Breast epithelium (tissue), 4 donors: Measurements from ENCODE around the gene PSD. TPM values are rescaled to one million over a fixed set of nuclear protein-coding genes. Genes with fewer than 3 reads are reported as not detected.
A peak's percentile ranks its signal among the peaks of the same experiment; 100 is the strongest.

ENCODE experiments used
- DNase-seq, 2 donors: peaks; one replicate each; pipeline ENCODE4 v3.0.0-alpha.2; 2019; ENCODE audit warnings: low spot score in 2 of 2
- H3K27ac ChIP-seq, 2 donors: fragments of 200-600 bp; sonication (generic) in 1 of 2; one replicate each; pipeline ENCODE4 v1.5.1; 2016 to 2019; ENCODE audit warnings: mild to moderate bottlenecking in 1 of 2
- H3K27me3 ChIP-seq, 2 donors: fragments of 200-600 bp; sonication (generic) in 1 of 2; one replicate each; pipeline versions ENCODE4 v1.5.1 to v1.6.0; 2017 to 2019; ENCODE audit warnings: control low read depth in 1 of 2, mild to moderate bottlenecking in 1 of 2
- H3K36me3 ChIP-seq: fragments of 200-600 bp; one replicate; pipeline ENCODE4 v1.5.1; 2019
- H3K4me1 ChIP-seq, 2 donors: fragments of 200-600 bp; sonication (generic); one replicate each; pipeline ENCODE4 v1.5.1; 2016 to 2019; ENCODE audit warnings: control low read depth in 1 of 2
- H3K4me3 ChIP-seq, 3 donors: fragments of 200-600 bp; sonication (generic); 1 replicate in 2 of 3; 2 replicates in 1 of 3; pipeline ENCODE4 v1.5.1; 2016 to 2019; ENCODE audit warnings: mild to moderate bottlenecking in 3 of 3, moderate library complexity in 2 of 3
- H3K9me3 ChIP-seq, 2 donors: fragments of 200-600 bp; sonication (generic) in 1 of 2; one replicate each; pipeline ENCODE4 v1.5.1; 2016 to 2019; ENCODE audit warnings: control low read depth in 1 of 2
- POLR2A ChIP-seq: fragments of 450-650 bp; IDR thresholded peaks from one replicate; pipeline ENCODE4 v1.6.1; 2016; ENCODE audit warnings: antibody characterized with exemption, mild to moderate bottlenecking, moderate library complexity
- POLR2AphosphoS5 ChIP-seq, 3 donors: sonication (generic); formaldehyde crosslinking; IDR thresholded peaks; one replicate each; pipeline ENCODE4 v1.6.1; 2017; ENCODE audit warnings: antibody characterized with exemption in 3 of 3
- intact Hi-C: fragments of 100-400 bp; cut with DNase I; formaldehyde crosslinking; loops from one replicate; pipeline ENCODE4 v1.15.1; 2023; ENCODE audit warnings: low total_unique reads
- total RNA-seq, 3 donors: library from RNA; depleted of rRNA; stranded (reverse); fragments of >200 nt; gene quantifications; one replicate each; pipeline ENCODE4 v1.1.0, GENCODE V29; 2016
- TF ChIP-seq, protein P1 (sequence below), 3 donors: fragments of 450-650 bp; IDR thresholded peaks; one replicate each; pipeline ENCODE4 v1.5.1; 2016 to 2017; ENCODE audit warnings: antibody characterized with exemption in 3 of 3, mild to moderate bottlenecking in 3 of 3, moderate library complexity in 3 of 3

Gene PSD
- total RNA-seq, 3 donors from 2014 or later: 0.96 to 13.4 (median 6.3) TPM

DNA sequence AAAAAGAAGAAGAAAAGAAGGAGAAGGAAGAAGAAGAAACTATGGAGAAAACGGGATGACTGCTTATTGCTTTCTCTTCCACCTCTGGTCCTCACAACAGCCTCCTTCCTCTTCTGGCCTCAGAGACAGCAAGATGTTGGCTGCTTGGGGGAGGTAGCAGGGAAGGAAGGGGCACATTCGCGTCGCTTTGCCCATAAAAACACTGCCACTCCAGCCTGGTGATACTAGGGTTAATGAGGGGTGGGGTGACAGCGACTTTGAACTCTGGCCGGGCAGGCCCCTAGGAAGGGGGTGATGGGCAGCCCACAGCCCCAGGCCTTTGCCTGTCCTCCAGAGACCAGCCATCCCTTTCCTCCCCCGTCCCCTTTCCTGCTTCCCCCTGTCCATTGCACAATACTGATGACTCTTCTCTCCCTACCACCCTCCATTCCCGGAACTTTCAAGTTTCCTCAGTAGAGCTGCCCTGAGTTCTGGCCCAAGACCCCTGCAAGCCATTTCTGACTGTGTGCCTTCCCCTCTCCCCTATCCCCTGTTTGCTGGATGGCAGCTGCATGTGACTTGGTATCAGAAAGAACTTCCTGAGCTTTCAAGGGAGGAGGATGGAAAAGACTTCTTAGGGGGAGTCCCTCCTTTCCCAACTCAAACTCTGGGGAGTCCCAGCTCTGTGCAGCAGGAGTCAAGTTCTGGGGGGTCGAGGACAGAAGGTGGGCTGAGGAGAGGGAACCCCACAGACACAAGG lies 16.0 kb upstream of the PSD start:
- intact Hi-C loops: loop anchor here (5.0 kb wide), 1 partner anchor 808 kb away; no protein-coding TSS in a partner anchor
- Histone ChIP-seq H3K27me3 (no peaks in the 10 kb centered on the region), H3K4me3 (peak overlapping the region in 1 of 3 donors; percentile 68), H3K4me1 (peaks cover 6% of the 10 kb centered on the region in 2 donors), H3K9me3 (no peaks in the 10 kb centered on the region), H3K36me3 (no peaks in the 10 kb centered on the region), H3K27ac (peak overlapping the region; percentile 63 to 88)
- TF ChIP-seq POLR2AphosphoS5 (IDR thresholded peaks at IDR 0.05) (no peak), POLR2A (no peak)
- TF ChIP-seq, protein P1, sequence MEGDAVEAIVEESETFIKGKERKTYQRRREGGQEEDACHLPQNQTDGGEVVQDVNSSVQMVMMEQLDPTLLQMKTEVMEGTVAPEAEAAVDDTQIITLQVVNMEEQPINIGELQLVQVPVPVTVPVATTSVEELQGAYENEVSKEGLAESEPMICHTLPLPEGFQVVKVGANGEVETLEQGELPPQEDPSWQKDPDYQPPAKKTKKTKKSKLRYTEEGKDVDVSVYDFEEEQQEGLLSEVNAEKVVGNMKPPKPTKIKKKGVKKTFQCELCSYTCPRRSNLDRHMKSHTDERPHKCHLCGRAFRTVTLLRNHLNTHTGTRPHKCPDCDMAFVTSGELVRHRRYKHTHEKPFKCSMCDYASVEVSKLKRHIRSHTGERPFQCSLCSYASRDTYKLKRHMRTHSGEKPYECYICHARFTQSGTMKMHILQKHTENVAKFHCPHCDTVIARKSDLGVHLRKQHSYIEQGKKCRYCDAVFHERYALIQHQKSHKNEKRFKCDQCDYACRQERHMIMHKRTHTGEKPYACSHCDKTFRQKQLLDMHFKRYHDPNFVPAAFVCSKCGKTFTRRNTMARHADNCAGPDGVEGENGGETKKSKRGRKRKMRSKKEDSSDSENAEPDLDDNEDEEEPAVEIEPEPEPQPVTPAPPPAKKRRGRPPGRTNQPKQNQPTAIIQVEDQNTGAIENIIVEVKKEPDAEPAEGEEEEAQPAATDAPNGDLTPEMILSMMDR (IDR thresholded peaks at IDR 0.05): no peak
- no peak for DNase-seq

DNA sequence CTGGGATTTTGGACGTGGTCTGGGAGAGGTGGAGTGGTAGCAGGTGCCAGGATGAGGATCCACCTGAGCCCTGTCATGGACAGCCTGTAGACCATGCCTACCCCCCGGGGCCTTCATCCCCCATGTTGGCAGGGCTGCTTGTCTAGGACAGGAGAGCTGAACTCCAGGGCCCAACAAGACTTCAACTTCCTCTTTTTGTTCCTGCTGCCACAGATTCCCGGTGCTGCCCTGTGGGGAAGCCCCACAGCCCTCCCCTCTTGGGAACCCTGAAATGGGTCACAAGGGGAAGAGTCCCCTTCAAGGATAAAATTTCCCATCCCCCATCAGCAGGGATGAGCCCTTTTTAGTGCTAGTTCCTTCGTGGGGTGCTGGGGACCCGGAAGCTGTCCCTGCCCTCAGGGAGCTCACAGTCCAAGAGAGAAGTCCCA lies 15.0 kb upstream of the PSD start:
- H3K9me3 ChIP-seq: no peaks in the 10 kb centered on the region
- intact Hi-C loops: no loop called here
- peak overlapping the region in 1 of 2 donors; percentile 54 for H3K27ac ChIP-seq
- H3K4me3 ChIP-seq: no peak overlapping the region
- H3K36me3 ChIP-seq: no peaks in the 10 kb centered on the region
- no peak for DNase-seq
- H3K27me3 ChIP-seq: no peaks in the 10 kb centered on the region
- peaks cover 6% of the 10 kb centered on the region in 2 donors for H3K4me1 ChIP-seq
- TF ChIP-seq, protein P1 (IDR thresholded peaks at IDR 0.05): no peak
- TF ChIP-seq POLR2AphosphoS5 (IDR thresholded peaks at IDR 0.05): no peak
- no peak for TF ChIP-seq POLR2A

DNA sequence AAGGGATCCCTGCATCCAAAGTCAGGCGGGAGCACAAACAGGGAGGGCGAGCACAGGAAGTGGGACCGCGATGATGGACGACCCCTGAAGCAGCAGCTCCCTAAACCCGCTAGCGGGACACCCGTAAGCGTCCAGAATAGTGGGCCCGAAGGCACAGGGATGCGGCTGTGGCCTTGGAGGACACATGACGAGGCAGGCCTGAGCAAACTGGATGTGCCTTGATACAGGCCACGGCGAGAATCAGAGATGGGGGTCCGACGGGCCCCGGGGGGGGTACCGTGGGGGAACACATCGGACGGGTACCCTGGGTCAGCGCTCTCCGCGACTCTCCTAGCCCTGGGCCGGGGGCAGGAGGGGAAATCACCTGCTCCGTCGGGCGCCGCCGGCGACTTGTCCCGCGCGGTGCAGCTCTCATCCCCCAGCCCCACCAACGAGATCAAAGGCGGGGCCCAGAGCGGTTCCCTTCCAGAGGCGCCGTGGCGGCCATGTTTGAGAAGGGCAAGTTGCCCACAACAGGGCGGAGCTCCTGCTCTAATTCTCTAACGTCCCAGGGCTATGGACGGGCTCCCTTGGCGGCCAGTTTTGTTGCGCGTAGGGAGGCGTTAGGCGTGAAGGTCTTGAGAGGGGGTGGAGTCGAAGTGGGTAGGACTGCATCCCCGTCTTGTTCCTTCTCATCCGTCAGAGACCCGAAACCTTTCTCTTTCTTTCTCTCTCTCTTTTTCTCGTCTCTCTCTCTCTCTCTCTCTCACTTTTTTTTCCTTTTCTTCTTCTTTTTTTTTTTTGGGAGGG lies 13.8 kb upstream of the PSD start, which contains the start of gene CUEDC2:
TSS of gene CUEDC2 (minus strand) at position 413 of the 789 bp plus-strand sequence. CDS start 7,386 bp downstream, outside the sequence.
- TF ChIP-seq POLR2AphosphoS5 (IDR thresholded peaks at IDR 0.05): peak; percentile 52 to 71 (median 59)
- TF ChIP-seq POLR2A: peak; percentile 23
- TF ChIP-seq, protein P1 (IDR thresholded peaks at IDR 0.05): no peak
- H3K4me1 ChIP-seq: peaks cover 6% of the 10 kb centered on the region in 2 donors
- no peaks in the 10 kb centered on the region for H3K36me3 ChIP-seq
- peak within 1 kb of the TSS; percentile 72 to 97 (median 94) for H3K4me3 ChIP-seq
- DNase-seq: peak; percentile 94
- peak within 1 kb of the TSS; percentile 87 to 91 for H3K27ac ChIP-seq
- intact Hi-C loops: no loop called here
- no peaks in the 10 kb centered on the region for H3K27me3 ChIP-seq
- H3K9me3 ChIP-seq: no peaks in the 10 kb centered on the region

DNA sequence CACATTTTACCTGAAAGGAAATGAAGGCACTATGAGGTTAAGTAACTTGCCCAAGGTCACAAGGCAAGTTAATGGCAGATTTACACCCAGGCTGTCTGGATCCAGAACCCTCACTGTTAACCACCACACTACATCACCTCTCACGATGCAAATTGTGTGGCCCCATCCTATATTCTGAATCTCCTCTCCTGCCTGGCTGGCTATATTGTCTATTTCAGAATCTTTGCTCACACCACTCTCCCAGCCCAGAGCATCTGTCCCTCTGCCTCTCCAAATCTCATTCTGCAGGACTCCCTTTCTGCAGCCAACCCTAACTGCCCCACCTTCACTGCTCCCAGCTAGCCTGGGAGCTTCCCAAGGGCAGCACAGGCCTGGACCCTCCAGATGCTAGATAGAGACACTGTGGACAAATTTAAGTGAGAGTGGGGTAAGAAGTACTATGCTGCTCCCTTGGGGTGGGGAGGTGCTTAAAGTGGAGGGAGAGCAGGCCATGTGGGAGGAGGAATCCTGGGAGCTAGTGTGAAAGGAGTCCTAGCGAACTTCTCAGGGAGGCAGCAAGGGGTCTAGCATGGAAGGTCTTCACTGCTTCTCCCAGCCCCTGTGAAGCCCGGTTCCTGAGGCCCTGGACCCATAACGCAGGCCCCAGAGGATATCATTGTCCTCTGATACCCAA lies 13.0 kb upstream of the PSD start:
- Histone ChIP-seq H3K4me1 (peaks cover 6% of the 10 kb centered on the region in 2 donors), H3K4me3 (peak overlapping the region; percentile 72 to 97 (median 94)), H3K27ac (peak overlapping the region; percentile 87 to 91), H3K9me3 (no peaks in the 10 kb centered on the region), H3K36me3 (no peaks in the 10 kb centered on the region), H3K27me3 (no peaks in the 10 kb centered on the region)
- DNase-seq: no peak
- TF ChIP-seq POLR2A (no peak), POLR2AphosphoS5 (IDR thresholded peaks at IDR 0.05) (no peak)
- TF ChIP-seq, protein P1 (IDR thresholded peaks at IDR 0.05): no peak
- intact Hi-C loops: no loop called here
